Kidney glomerular epithelial cell (primary cell): Measurements from ENCODE around the gene DLGAP4.

Experiments used
- DNase-seq: peaks from one replicate; lab custom pipeline; 2025; lab: John Stamatoyannopoulos, UW

The DLGAP4 gene

DNA sequence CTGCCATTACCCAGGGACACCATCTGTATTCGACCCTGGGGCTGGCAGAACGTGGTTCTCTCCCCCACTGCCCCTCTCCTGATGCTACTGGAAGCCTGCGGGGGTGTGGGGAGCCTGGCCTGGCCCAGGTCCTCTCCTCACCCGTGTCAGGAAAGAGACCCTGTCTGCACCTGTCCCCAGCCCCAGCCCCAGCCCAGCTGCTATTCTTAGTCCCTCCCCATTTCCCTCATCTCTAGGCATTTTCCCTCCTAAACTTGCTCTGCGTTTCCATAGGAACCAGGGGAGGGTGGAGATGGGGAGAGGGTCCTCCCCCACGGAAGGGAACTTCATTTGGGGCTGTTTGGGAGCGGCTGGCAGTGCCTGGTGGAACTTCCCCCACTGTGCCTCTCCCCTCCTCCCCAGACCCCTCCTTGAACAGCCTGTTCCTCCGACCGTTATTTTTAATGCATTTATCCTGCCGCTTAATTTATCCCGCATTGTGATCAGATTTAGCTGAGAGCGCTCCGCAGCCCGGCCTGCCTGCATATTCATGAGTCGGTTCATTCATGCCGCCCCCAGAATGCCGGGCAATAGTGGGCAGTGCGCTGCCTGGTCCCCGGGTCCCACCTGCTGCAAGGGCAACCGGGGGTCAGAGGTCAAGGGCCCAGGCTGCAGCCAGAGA is 31.8 kb upstream of the DLGAP4 start:
- DNase-seq = no peak

DNA sequence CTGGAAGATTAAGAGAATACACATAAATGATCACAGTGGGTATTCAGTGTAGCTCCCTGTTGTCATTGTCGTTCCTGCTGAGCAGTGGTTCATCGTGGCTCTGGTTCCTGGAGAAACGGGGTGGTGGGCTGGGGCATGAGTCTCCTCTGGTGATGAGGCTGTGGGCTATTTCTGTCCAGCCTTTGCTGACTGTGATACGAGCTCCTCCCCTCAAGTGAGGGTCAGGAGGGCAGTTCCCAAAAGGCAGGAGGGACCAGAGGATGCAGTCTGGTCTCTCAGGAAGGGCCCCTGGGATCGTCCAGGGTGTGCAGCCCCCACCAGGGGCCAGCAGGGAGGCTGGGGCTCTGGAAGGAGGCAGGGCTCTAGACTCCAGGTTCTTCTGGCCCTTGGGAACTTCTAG is 31.1 kb upstream of the DLGAP4 start:
- DNase-seq = no peak

DNA sequence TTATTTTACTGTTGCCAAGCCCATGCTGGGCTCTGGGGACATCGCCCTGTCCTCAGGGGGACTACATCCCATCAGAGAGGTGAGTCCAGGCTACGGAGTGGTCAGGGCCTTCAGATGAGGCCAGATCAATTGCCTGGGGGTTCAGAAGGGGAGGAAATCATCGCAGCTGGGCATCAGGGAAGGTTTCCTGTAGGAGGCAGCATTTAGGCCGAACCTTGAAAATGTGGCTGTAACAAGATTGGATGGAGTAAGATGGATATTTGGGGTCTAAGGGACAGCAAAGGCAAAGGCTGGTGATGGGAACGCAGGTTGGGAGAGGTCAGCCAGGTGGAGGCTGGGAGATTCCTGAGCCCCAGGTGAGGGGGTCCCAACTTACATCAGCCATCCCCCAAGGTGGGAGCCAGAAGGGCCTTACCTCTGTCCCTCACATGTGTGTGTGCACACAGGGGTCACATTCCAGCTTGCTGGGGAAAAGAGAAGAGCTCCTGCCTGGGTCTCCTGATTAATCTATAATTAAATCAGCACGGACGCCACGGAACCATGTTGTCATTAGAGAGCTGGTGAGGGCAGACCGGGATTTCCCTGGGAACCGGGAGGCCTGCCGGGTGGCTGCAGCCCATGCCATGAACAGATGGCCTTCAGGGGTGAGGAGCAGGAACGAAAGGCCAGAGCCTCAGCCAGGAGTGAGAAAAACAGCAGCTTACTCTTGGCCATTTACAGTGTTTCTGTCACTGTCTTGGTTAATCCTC is 30.5 kb upstream of the DLGAP4 start:
- no peak for DNase-seq

DNA sequence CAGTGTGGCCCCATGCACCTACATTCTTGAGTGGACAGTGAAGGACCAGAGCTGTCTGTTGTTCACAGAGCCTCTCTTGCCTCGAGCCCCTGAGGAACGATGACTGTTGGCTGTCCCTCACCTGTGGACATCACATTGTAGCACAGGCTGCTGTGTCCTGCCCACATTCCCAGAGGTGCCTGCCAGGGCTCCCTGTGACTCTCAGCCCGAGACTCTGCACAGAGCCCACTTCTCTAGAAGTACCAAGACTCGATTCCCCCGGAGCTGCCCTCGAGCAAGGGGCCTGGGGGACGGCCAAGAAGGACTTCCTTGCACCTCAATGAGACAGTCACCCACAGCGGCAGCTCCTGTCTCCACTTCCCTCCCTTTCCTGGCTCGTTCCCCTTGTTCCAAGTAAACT is 28.6 kb upstream of the DLGAP4 start:
- DNase-seq = no peak

DNA sequence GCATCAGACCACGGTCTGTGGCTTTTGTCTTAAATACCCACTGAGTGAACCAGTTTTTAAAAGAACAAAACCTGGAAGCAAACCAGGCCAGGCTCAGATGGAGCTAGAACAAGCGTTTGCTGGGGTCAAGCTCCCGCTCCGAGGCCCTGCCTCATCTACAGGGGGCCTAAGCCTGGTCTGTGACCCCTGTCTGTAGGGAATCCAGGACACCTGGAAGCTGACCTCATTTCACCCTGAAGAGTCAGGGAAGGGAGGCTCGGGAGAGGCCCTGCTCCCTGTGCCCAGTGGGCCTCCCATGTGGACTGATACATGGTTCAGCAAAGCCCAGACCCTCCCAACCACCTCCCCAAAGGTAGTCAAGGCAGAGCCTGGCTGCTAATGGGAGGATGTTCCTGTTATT is 26.8 kb upstream of the DLGAP4 start:
- DNase-seq = no peak

DNA sequence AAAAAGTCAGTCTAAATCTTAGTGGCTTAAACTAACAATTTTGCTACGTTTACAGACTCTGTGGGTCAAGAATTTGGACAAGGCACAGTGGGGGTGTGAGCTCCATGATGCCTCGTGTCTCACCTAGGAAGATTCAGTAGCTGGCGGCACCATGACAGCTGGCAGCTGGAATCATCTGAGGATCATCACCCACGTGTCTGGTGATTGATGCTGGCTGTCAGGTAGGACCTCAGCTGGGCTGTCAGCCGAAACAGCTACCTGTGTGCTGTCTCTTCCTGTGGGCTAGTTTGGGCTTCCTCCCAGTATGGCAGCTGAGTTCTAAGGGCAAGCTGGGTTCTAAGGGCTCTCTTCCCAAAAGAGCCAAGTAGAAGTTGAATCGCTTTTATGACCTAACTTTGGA is 26.4 kb upstream of the DLGAP4 start:
- no peak for DNase-seq

DNA sequence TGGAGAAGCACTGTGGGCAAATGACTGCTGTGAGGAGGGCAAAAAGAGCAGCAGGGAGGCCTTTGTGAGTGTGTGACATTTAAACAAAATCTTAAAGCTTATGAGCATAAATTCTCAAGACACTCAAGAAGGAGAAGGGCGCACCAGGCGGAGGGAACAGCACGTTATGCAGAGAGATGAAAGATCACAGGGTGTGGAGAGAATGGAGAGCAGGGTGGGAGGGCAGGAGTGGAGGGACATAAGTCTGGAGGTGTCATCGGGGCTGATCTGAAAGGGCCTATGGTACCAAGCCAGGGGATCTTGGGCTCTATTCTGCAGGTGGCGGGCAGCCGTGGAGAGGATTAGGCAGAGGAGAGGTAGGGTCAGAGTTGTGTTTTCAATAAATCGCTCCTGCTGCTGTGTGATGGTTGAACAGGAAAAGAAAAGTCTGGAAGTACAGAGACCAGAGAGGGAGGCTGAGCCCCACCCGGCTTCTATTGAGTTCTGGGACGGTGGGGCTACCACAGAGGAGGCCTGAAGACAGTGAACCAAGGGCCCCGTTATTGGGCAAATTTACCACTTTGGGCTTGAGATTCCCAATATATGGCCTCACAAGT is 24.3 kb upstream of the DLGAP4 start:
- no peak for DNase-seq

DNA sequence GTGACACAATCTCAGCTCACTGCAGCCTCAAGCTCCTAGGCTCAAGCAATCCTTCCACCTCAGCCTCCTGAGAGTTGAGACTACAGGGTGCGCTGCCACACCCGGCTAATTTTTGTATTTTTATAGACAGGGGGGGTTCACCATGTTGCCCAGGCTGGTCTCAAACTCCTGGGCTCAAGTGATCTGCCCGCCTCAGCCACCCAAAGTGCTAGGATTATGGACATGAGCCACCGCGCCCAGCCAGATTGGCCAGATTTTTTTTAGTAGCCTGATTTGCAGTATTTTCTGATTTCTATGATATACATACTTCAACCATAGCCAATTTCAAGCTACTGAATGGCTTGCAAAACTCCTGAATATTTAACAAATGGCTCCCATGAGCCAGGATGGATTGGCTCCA is 21.4 kb upstream of the DLGAP4 start:
- no peak for DNase-seq

DNA sequence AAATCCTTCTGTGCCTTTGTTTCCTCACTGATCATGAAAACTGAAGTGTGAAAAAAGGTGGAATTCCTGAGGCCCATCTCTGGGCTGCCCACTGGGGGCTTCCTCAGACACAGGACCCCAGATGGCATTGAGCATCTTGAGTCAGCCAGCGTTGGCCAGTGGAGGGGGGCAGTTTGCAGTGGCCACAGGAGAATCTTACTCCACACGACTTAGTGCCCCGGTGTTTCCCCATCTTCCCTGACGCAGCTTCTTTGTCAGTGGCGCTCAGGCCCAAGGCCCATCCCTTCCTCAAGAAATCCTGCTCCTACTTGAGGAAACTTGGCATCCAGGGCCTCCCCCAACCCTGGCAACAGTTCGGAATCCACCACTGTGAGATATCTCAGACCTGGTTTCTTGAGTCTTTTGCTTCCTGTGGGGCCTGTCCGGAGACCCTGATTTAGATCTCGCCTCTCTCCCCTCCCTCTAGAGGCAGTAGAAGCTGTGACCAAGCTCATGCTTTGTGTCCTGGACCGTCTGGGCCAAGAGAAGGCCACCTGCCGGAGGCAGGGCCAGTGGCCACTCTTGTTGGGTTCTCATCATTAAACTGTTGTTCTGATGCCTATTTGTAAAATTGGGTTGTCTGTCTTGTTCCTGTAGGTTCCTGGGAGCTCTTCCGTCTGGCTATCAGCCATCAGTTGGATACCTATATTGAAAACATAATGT is 20.2 kb upstream of the DLGAP4 start:
- no peak for DNase-seq

DNA sequence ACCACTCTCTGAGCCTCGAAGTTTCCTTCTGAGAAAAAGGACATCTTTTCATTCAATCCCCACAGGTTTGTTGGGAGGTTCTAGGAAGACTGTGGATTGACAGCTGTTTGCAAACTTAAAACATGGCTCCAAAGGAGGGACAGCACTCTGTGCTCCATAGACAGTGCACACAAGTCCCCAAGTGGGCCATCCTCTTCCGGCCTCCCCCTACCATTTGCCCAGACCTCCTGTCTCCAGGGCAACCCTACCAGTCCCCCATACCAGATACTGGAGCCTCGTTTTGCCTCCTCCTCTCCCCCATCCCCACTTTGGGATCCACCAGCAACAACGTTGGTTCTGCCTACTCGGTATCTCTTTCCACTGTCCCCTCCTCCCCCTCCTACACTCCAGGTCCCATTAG is 8.5 kb upstream of the DLGAP4 start:
- no peak for DNase-seq

DNA sequence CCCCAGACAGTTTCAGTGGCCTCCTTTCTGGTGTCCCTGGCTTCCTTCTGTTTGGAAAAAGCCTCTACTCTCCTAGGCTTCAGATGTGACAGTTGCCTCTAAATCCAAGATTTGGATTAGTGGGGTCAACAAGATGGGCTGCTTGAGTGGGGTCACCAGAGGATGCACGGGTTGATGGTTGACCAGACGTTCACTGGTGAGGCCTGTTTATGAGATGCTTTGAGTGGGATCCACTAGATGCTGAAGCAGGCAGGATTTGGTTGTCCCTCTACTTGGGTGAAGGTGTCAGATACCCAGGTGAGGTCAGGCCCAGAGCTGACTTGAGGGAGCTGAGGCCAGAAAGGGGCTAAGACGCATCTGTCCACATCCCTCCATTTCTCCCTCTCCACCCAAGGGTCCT is 8.1 kb upstream of the DLGAP4 start:
- DNase-seq = no peak

DNA sequence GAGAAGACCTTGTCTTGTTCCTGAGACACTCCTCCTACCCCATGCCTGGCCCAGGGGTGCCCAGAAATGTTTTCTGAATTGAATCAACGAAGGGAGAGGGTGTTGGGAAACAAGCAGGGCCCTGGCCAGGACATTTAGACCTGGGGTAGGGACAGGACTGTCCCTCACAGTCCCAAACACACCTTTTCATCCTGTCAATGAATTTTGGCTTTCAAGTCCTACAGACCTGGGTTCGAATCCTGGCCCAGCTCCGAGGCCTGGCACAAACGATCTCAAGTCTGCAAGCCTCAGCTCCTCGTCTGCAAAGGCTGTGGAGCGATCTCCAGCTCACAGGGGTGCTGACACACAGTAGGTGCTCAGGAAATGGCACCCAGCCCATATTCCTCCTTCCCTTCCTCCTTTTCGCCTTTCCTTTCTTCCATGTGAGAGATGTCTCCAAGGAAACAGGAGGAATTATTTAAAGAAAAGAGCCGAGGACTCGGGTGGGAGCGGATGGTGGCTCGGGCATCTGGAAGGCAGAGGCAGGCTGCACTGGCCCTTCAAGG is 7.3 kb upstream of the DLGAP4 start:
- no peak for DNase-seq

DNA sequence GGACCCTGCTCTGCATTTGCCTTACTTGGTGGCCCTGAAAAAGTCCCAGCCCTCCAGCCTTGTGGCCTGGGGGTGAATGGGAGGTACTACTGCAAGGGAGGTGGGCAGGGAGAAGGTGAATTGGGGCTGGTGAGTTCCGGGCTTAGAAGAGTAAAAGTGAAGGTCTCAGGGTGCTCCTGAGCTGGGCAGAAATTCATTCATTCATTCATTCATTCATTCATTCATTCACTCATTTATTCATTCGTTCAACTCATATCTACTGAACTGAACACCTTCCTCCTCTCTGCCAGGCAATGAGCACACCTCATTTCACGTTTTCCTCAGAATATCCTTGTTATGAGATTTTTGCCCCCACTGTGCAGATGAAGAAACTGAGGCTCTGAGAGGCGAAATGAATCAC is 6.7 kb upstream of the DLGAP4 start:
- DNase-seq = no peak

DNA sequence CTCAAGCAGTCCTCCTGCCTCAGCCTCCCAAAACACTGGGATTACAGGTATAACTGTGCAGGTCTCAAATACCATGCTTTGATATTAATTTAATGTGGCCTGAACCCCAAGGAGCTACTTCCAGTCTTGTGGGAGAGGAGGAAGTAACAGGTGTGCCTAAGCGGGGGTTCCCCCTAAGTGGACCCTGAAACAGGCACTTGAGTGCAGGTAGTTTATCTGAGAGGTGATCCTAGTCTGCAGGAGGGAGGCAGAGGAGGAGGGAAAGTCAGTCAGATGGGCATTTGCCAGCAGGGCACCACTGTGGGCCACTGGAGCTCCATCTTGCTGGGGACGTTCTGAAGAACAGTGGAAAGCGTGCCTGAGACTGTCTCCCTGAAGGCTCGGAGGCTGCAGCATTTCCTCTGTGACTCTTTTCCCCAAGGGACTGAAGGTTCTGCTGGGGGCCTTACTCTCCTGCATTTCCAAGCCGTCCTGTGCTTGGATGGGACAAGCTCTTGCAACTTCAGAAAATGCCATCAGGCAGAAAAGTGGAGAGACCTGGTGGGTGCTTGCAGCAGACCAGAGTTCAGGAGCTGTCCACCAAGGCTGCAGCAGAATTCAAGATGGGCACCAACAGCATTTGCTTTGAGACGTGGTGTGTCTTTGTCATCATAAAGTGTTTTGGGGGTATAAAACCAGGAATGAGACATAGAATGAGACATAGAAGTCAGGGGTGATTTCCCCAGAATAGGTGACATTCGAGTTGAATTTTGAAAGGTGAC is 4.6 kb upstream of the DLGAP4 start:
- no peak for DNase-seq

DNA sequence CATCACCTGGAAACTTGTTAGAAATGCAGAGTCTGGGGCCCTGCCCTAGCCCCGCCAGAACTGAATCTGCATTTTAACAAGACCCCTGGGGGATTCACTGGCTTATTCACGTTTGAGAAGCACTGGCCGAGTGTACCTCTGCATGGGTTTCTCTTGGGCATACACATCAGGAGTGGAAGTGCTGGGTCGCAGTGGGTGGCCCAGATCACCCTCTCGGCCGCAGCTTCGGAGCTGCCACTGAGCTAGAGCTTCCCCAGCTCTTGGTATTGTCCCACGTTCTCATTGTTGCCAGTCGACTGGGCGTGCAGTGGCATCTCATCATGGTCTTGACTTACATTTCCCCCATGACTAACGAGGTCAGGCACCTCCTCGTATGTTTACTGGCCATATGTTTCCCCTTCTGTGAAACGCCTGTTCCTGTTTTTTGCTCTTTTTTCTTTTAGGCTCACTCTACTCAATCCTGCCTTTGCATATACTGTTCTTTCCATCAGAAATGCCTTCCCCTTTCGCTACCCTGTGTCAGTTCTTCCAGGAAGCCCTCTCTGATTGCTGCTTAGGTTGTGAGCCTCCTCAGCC is 3.0 kb upstream of the DLGAP4 start:
- DNase-seq = no peak

DNA sequence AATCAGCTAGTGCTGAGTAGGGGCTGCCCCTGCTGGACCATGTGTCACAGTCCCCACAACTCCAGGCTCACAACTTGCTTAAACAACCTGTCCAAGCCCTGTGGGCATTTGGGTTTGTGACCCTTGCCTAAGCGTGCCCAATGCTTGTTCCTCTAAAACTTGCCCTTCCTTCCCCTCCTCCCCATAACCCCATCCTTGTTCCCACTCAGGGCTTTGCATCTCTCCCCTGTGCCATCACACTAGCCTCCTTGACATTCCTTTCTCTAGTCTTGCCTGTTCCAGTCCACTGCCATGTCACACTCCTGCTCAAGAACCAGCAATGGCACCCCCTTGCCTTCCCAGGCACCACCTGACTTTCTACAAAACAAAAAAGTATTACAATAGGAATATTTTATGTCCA is 2.3 kb upstream of the DLGAP4 start:
- no peak for DNase-seq

DNA sequence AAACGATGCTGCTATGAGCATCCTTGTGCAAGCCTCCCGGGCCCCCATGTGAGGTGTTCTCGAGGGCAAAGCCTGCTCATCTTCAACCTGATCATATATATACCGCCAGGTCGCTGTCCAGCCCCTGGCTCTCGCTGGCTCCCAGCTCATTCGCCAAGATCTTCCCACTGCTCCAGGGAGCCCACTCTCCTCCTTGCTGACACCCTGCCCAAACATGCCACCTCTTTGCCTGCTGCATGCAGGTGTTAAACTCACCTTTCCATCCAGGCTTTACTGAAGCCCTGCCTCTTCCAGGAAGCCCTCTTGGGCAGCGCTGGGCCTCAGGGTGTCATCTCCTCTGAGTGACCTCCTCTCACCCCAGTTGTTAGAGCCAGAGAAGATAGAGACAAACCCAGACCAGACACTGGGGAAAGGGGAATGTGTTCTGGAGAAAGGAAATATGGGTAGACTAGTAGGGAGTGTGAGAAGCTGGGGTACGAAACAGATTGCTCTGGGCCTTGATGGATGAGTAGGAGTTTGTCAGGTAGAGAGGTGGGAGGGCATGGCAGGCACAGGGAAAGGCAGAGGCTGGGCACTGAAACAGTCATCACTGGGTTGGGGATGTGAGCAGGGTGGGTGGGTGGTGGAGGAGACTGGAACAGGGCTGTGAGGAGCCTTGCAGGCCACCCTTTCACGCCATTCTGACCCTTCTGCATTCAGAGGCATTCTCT is 1.2 kb upstream of the DLGAP4 start:
- DNase-seq = no peak

DNA sequence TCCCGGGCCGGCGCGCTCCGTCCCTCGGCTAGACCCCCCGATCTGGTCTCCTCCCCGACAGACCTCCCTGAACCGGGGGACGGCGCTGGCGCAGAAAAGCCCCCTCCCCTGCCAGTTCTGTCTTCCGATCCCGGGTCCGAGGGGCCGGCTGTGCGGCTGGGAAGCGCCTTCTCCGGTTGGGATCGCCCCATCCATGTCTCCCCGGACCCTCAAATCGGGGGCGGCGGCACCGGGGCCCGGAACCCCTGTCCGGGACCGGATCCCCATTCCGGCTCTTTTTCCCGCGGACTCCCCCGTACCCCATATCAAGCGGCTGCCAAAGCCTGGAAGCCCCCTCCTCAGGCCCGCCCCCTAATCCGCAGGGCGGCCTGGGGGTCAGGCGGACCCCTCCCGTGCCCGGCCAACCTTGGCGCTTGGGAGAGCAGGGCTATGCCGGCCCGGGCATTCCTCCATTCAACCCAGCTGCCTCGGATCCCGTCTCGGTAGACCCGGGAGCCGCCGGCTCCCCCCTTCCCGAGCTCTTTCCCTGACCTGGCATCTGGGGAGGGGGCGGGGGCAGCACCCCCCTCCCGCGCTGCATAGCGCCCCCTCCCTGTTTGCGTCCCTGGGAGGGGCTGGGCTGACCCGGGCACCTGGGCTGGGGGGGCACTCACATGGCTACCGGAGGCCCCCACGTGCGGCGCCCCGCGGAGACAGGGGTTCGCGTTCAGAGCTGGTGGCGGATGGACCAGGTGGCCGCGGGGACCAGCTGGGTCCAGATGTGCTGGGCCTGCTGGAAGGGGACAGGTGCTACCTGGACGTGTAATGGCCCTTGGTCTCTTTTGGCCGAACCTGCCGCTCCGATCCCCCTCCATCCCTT is 643 bp downstream of the DLGAP4 start:
- no peak for DNase-seq

DNA sequence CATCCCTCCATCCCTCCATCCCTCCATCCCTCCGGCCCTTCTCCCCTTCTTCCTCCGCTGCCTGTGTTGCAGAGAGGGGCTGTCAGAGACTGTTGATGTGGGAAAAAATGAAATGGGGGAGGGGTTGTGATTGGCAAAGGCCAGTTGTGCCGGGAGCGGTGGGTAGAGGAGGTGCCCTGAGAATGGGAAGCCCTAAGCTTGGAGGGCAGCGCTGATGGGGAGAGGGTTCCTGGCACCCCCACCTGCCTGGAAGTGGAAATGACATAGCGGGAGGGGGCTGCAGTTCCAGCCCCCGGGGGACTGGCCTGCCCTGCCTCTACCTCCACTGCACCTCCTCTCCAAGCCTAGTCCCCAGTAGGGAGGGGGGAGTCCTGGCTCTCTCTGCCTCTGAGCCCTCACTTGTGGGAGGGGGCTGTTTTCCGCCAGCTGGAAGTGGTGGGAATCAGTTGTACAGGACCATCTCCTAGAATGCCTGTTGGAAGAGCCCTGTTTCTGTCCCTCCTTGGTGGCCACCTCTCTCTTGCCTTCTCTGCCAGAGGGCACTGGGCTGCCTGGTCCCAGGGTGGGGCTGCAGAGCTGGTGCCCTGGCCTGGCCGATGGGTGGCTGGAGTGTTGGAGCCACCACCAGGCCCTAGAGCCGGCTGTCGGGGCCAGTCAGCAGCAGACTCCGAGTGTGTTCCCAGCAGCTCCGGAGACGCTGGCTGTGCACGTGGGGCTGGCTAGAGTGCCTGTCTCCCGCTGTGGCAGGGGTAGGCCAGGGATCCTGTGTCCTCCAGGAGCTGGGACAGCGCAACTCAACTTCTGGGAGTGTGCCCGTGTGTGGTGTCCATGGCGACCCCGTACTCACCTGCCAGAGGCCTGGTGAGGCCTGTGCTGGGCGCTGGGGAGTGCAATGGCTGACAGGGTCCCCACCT is 1.5 kb downstream of the DLGAP4 start:
- no peak for DNase-seq
